HEK293T (cell line): ENCODE measurements around the gene GOLGB1.

ENCODE experiments used
- ARNT ChIP-seq: fragments of 450-650 bp; IDR thresholded peaks from 2 replicates; pipeline ENCODE4 v1.6.1; 2017; ENCODE audit warnings: mild to moderate bottlenecking
- BHLHE40 ChIP-seq: fragments of 450-650 bp; IDR thresholded peaks from 2 replicates; pipeline ENCODE4 v1.6.1; 2016; ENCODE audit warnings: mild to moderate bottlenecking, moderate library complexity, borderline replicate concordance
- ELF4 ChIP-seq: fragments of 450-650 bp; IDR thresholded peaks from 2 replicates; pipeline ENCODE4 v1.6.1; 2017; ENCODE audit warnings: antibody characterized with exemption
- FOXA1 ChIP-seq: fragments of 450-650 bp; IDR thresholded peaks from 2 replicates; pipeline ENCODE4 v1.6.1; 2016; ENCODE audit warnings: mild to moderate bottlenecking
- FOXM1 ChIP-seq: fragments of 450-650 bp; IDR thresholded peaks from 2 replicates; pipeline ENCODE4 v1.6.1; 2017; ENCODE audit warnings: mild to moderate bottlenecking, borderline replicate concordance
- HDGF ChIP-seq: fragments of 450-650 bp; IDR thresholded peaks from 2 replicates; pipeline ENCODE4 v1.6.1; 2017; ENCODE audit warnings: antibody characterized with exemption, borderline replicate concordance
- NFRKB ChIP-seq: fragments of 450-650 bp; IDR thresholded peaks from 2 replicates; pipeline ENCODE4 v1.6.1; 2016; ENCODE audit warnings: mild to moderate bottlenecking, moderate library complexity
- PKNOX1 ChIP-seq: fragments of 450-650 bp; IDR thresholded peaks from 2 replicates; pipeline ENCODE4 v1.6.1; 2016
- SP1 ChIP-seq: fragments of 450-650 bp; IDR thresholded peaks from 2 replicates; pipeline ENCODE4 v1.6.1; 2017
- SUZ12 ChIP-seq: fragments of 450-650 bp; IDR thresholded peaks from 2 replicates; pipeline ENCODE4 v1.6.1; 2016; ENCODE audit warnings: mild to moderate bottlenecking
- ZNF384 ChIP-seq: fragments of 450-650 bp; IDR thresholded peaks from 2 replicates; pipeline ENCODE4 v1.6.1; 2016

GRCh38 chr3:121660356-121661171 lies 89.0 kb downstream of the GOLGB1 start, which contains the start of gene HCLS1:
- TF ChIP-seq SP1 (no peak), ELF4 (no peak), NFRKB (no peak), SUZ12 (no peak), HDGF (no peak), ARNT (no peak), BHLHE40 (no peak), ZNF384 (no peak), PKNOX1 (no peak), FOXA1 (no peak), FOXM1 (no peak)
